Liver (tissue), 3 donors: ENCODE measurements around the gene FKTN.

Experiments
- EGR1 ChIP-seq, 2 donors: IDR thresholded peaks; 2 replicates each; pipeline ENCODE4 v1.6.1; 2016 to 2018; ENCODE audit warnings: antibody characterized with exemption in 2 of 2, low read depth in 2 of 2
- FOXA1 ChIP-seq: IDR thresholded peaks from 2 replicates; pipeline ENCODE4 v1.6.1; 2016; ENCODE audit warnings: antibody characterized with exemption
- NR2F2 ChIP-seq: IDR thresholded peaks from 2 replicates; pipeline ENCODE4 v1.6.1; 2016; ENCODE audit warnings: antibody characterized with exemption
- RAD21 ChIP-seq, 2 donors: IDR thresholded peaks; 2 replicates each; pipeline ENCODE4 v1.6.1; 2016; ENCODE audit warnings: antibody characterized with exemption in 2 of 2, mild to moderate bottlenecking in 2 of 2
- SP1 ChIP-seq: IDR thresholded peaks from 2 replicates; pipeline ENCODE4 v1.6.1; 2018; ENCODE audit warnings: antibody characterized with exemption, mild to moderate bottlenecking
- YY1 ChIP-seq: IDR thresholded peaks from 2 replicates; pipeline ENCODE4 v1.6.1; 2016; ENCODE audit warnings: antibody characterized with exemption, mild to moderate bottlenecking
- TF ChIP-seq, protein P1 (sequence below): IDR thresholded peaks from 2 replicates; pipeline ENCODE4 v1.6.1; 2016; ENCODE audit warnings: antibody characterized with exemption
- TF ChIP-seq, protein P2 (sequence below): fragments of 150-350 bp; IDR thresholded peaks from 2 replicates; pipeline ENCODE4 v1.5.1; 2017; ENCODE audit warnings: improper control_type of control experiment, low read depth, low read length; ENCODE audit not compliant: missing input control
- TF ChIP-seq, protein P3 (sequence below): IDR thresholded peaks from 2 replicates; pipeline ENCODE4 v1.6.1; 2016; ENCODE audit warnings: antibody characterized with exemption, mild to moderate bottlenecking
- donor health status: healthy.
- donor health status: healthy.

DNA sequence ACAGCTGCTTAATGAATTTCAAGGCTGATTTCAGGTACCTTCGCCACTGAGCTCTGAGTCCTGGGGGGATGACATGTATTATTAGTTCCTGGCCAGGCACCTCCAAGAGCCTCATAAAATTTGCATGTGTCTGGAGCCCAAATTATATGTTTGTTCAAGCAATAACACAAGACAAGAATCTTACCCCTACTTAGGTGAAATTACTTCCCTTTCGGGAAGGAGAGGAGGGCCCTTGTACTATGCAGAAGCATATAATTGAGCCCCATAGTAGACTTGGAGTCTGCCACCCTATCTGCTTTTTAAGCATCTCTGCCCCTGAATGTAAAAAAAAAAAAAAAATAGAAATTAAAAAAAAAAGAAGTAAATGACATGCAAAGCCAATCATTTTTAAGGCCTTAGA, 123.4 kb downstream of the FKTN start:
- no peak for TF ChIP-seq YY1
- TF ChIP-seq FOXA1, result no peak
- TF ChIP-seq, protein P1, sequence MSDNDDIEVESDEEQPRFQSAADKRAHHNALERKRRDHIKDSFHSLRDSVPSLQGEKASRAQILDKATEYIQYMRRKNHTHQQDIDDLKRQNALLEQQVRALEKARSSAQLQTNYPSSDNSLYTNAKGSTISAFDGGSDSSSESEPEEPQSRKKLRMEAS, result no peak
- no peak for TF ChIP-seq SP1
- TF ChIP-seq, protein P2, sequence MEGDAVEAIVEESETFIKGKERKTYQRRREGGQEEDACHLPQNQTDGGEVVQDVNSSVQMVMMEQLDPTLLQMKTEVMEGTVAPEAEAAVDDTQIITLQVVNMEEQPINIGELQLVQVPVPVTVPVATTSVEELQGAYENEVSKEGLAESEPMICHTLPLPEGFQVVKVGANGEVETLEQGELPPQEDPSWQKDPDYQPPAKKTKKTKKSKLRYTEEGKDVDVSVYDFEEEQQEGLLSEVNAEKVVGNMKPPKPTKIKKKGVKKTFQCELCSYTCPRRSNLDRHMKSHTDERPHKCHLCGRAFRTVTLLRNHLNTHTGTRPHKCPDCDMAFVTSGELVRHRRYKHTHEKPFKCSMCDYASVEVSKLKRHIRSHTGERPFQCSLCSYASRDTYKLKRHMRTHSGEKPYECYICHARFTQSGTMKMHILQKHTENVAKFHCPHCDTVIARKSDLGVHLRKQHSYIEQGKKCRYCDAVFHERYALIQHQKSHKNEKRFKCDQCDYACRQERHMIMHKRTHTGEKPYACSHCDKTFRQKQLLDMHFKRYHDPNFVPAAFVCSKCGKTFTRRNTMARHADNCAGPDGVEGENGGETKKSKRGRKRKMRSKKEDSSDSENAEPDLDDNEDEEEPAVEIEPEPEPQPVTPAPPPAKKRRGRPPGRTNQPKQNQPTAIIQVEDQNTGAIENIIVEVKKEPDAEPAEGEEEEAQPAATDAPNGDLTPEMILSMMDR, result no peak
- TF ChIP-seq, protein P3, sequence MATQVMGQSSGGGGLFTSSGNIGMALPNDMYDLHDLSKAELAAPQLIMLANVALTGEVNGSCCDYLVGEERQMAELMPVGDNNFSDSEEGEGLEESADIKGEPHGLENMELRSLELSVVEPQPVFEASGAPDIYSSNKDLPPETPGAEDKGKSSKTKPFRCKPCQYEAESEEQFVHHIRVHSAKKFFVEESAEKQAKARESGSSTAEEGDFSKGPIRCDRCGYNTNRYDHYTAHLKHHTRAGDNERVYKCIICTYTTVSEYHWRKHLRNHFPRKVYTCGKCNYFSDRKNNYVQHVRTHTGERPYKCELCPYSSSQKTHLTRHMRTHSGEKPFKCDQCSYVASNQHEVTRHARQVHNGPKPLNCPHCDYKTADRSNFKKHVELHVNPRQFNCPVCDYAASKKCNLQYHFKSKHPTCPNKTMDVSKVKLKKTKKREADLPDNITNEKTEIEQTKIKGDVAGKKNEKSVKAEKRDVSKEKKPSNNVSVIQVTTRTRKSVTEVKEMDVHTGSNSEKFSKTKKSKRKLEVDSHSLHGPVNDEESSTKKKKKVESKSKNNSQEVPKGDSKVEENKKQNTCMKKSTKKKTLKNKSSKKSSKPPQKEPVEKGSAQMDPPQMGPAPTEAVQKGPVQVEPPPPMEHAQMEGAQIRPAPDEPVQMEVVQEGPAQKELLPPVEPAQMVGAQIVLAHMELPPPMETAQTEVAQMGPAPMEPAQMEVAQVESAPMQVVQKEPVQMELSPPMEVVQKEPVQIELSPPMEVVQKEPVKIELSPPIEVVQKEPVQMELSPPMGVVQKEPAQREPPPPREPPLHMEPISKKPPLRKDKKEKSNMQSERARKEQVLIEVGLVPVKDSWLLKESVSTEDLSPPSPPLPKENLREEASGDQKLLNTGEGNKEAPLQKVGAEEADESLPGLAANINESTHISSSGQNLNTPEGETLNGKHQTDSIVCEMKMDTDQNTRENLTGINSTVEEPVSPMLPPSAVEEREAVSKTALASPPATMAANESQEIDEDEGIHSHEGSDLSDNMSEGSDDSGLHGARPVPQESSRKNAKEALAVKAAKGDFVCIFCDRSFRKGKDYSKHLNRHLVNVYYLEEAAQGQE, result no peak
- TF ChIP-seq RAD21 (IDR thresholded peaks at IDR 0.05), result no peak
- TF ChIP-seq EGR1 (IDR thresholded peaks at IDR 0.05; ENCODE audit: low read depth in 2 of 2), result no peak
- no peak for TF ChIP-seq NR2F2
